ENCODE results near the gene ULBP2. TPM values are rescaled to one million over a fixed set of nuclear protein-coding genes. Genes with fewer than 3 reads are reported as not detected.

ULBP2 gene
- polyA plus RNA-seq, 1 donor (not counting 4 experiments of a cell fraction or from before 2014, with no cell fraction given): 11.8 TPM

DNA sequence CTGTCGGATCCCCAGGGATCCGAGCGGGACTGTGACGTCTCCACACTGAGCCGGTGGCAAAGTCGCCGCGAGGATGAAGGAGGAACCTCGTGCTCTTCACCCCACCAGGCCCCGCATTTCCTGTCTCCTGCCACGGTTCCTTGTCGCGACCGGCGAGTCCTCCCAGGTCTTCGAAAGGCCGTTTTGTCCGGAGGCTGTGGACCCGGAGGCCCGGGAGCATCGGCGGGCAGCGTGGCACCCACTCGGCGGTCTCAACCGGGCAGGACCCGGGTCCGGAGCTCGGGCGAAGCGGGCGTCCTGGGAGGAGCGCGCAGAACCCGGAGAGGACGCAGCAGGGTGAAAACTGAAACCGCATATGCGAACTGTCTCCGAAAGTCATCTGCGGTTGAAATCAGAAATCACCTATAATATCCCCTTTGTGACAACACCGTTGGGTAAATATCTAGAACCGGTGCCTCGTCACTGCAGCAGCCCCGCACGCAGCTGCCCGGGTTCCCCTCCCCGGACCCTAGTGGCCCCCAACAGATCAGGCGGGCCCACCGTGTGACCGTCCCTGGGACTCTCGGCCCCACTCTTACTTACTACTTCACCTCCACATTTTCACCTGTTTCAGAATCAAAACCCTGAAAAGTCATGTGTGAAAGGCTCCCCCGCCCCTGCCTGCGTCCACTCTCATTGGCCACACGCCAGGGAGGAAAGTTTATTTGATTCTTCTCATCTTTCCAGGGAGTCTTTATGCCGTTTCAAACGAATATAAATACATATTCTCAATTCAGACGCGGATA is 3.1 kb upstream of the ULBP2 start:
- no peak overlapping the region for H3K27ac ChIP-seq (ENCODE audit: control insufficient read depth, insufficient read depth, low read length)
- H3K27me3 ChIP-seq (ENCODE audit: control insufficient read depth, extremely low read depth, insufficient read depth, low read length): peaks cover 16% of the 10 kb centered on the region
- H3K36me3 ChIP-seq (ENCODE audit: control insufficient read depth in 2 of 2, extremely low read depth in 1 of 2, insufficient read depth in 2 of 2, low read length in 2 of 2): no peaks in the 10 kb centered on the region

GRCh38 chr6:149939356-149939648 is 2.5 kb upstream of the ULBP2 start:
- Histone ChIP-seq H3K27me3 (ENCODE audit: control insufficient read depth, extremely low read depth, insufficient read depth, low read length) (peaks cover 16% of the 10 kb centered on the region), H3K4me2 (ENCODE audit: control insufficient read depth, extremely low read depth, insufficient read depth, low read depth, low read length) (peak overlapping the region; percentile 87)
- dilution Hi-C loops (cut with MboI; ENCODE audit: extremely low pct_ligation_motif_present, low sequenced_read_pairs): no loop called here

More for the DNA sequence above, 3.1 kb upstream of the ULBP2 start:
- peak overlapping the region; percentile 35 to 71 (median 62) for H3K4me3 ChIP-seq (ENCODE audit: control insufficient read depth in 2 of 3, extremely low read depth in 1 of 3, insufficient read depth in 2 of 3, low read depth in 1 of 3, low read length in 3 of 3)
- H3K79me2 ChIP-seq (ENCODE audit: control insufficient read depth, insufficient read depth, low read length): no peaks in the 10 kb centered on the region
- peaks cover 13% of the 10 kb centered on the region for H3K4me1 ChIP-seq (ENCODE audit: control insufficient read depth, extremely low read depth, insufficient read depth, low read length)
- H4K20me1 ChIP-seq (ENCODE audit: control insufficient read depth, extremely low read depth, insufficient read depth, low read length): no peaks in the 10 kb centered on the region
- DNase-seq (ENCODE audit: low read depth, low spot score) (no peak), FAIRE-seq (no peak)
- TF ChIP-seq EZH2 (IDR thresholded peaks at IDR 0.05; ENCODE audit: low read length) (no peak), CTCF (optimal IDR thresholded peaks at IDR 0.05 in 1 of 3, IDR thresholded peaks at IDR 0.05 in 1 of 3, conservative IDR thresholded peaks at IDR 0.05 in 1 of 3; ENCODE audit: extremely low read depth in 1 of 3, insufficient read depth in 2 of 3, low read length in 3 of 3) (no peak)
- H3K9me1 ChIP-seq (ENCODE audit: control insufficient read depth, extremely low read depth, insufficient read depth, low read length): no peaks in the 10 kb centered on the region
- no peaks in the 10 kb centered on the region for H3K9me3 ChIP-seq (ENCODE audit: control insufficient read depth, low read depth, low read length)
- peak overlapping the region; percentile 87 for H2AFZ ChIP-seq (ENCODE audit: control insufficient read depth, low read length)
- peak overlapping the region; percentile 87 for H3K4me2 ChIP-seq (ENCODE audit: control insufficient read depth, extremely low read depth, insufficient read depth, low read depth, low read length)
- dilution Hi-C loops (cut with MboI; ENCODE audit: extremely low pct_ligation_motif_present, low sequenced_read_pairs): no loop called here
- peak overlapping the region; percentile 65 for H3K9ac ChIP-seq (ENCODE audit: control insufficient read depth, extremely low read depth, insufficient read depth, low read length)

More at GRCh38 chr6:149939356-149939648, 2.5 kb upstream of the ULBP2 start:
- TF ChIP-seq EZH2 (IDR thresholded peaks at IDR 0.05; ENCODE audit: low read length) (no peak), CTCF (optimal IDR thresholded peaks at IDR 0.05 in 1 of 3, IDR thresholded peaks at IDR 0.05 in 1 of 3, conservative IDR thresholded peaks at IDR 0.05 in 1 of 3; ENCODE audit: extremely low read depth in 1 of 3, insufficient read depth in 2 of 3, low read length in 3 of 3) (no peak)
- no peak overlapping the region for H2AFZ ChIP-seq (ENCODE audit: control insufficient read depth, low read length)
- no peaks in the 10 kb centered on the region for H3K79me2 ChIP-seq (ENCODE audit: control insufficient read depth, insufficient read depth, low read length)
- no peak overlapping the region for H3K4me3 ChIP-seq (ENCODE audit: control insufficient read depth in 2 of 3, extremely low read depth in 1 of 3, insufficient read depth in 2 of 3, low read depth in 1 of 3, low read length in 3 of 3)
- no peak overlapping the region for H3K27ac ChIP-seq (ENCODE audit: control insufficient read depth, insufficient read depth, low read length)
- FAIRE-seq (no peak), DNase-seq (ENCODE audit: low read depth, low spot score) (no peak)
- no peaks in the 10 kb centered on the region for H3K9me1 ChIP-seq (ENCODE audit: control insufficient read depth, extremely low read depth, insufficient read depth, low read length)
- no peak overlapping the region for H3K9ac ChIP-seq (ENCODE audit: control insufficient read depth, extremely low read depth, insufficient read depth, low read length)
- H4K20me1 ChIP-seq (ENCODE audit: control insufficient read depth, extremely low read depth, insufficient read depth, low read length): no peaks in the 10 kb centered on the region
- H3K9me3 ChIP-seq (ENCODE audit: control insufficient read depth, low read depth, low read length): no peaks in the 10 kb centered on the region
- H3K4me1 ChIP-seq (ENCODE audit: control insufficient read depth, extremely low read depth, insufficient read depth, low read length): peaks cover 13% of the 10 kb centered on the region
- H3K36me3 ChIP-seq (ENCODE audit: control insufficient read depth in 2 of 2, extremely low read depth in 1 of 2, insufficient read depth in 2 of 2, low read length in 2 of 2): no peaks in the 10 kb centered on the region

Data from keratinocyte (primary cell).